IMR-90 (cell line): ENCODE data around the gene MAZ. TPM values are rescaled to one million over a fixed set of nuclear protein-coding genes. Genes with fewer than 3 reads are reported as not detected.

Source experiments
- ATAC-seq: fragments of 200-7000 bp; cut with Tn5 transposase; 2 replicates; pipeline ENCODE4 v1.9.1; 2020; ENCODE audit warnings: low read depth, mild to moderate bottlenecking, moderate library complexity
- BruUV-seq: library from RNA; stranded (reverse); fragments of 400-500 nt; replicated peaks from 2 replicates; lab custom pipeline; 2021; lab: Mats Ljungman, UMichigan
- CTCF ChIA-PET: fragments of 300-600 bp; formaldehyde crosslinking; extraction: SDS; loops from one replicate; lab custom pipeline; 2021; ENCODE audit warnings: antibody characterized with exemption; lab: Yijun Ruan, JAX
- POLR2A ChIA-PET: fragments of 300-600 bp; sonication (Branson Sonifier 250); formaldehyde crosslinking; loops from one replicate; lab custom pipeline; 2022; ENCODE audit warnings: antibody characterized with exemption; ENCODE audit not compliant: unreplicated experiment; lab: Charles Lee
- DNase-seq: peaks from one replicate; pipeline ENCODE4 v3.0.0; 2013
- H2AFZ ChIP-seq: replicated peaks from 2 replicates; pipeline ENCODE3; 2013; ENCODE audit warnings: low read length, mild to moderate bottlenecking; ENCODE audit not compliant: poor library complexity
- H2AK5ac ChIP-seq: 2 replicates; pipeline ENCODE4 v1.6.1; 2013; ENCODE audit warnings: low read depth, low read length, inconsistent platforms
- H2AK9ac ChIP-seq: replicated peaks from 2 replicates; pipeline ENCODE3; 2013; ENCODE audit warnings: mild to moderate bottlenecking, low read depth, low read length, moderate library complexity; ENCODE audit not compliant: poor library complexity
- H2BK120ac ChIP-seq: 2 replicates; pipeline ENCODE4 v1.6.1; 2013; ENCODE audit warnings: low read depth, low read length, inconsistent platforms
- H2BK15ac ChIP-seq: 3 replicates; pipeline ENCODE4 v1.6.1; 2013; ENCODE audit warnings: low read depth, low read length, inconsistent platforms
- H2BK20ac ChIP-seq: 2 replicates; pipeline ENCODE4 v1.6.1; 2013; ENCODE audit warnings: low read depth, mild to moderate bottlenecking, inconsistent platforms, low read length, moderate library complexity
- H2BK5ac ChIP-seq: 2 replicates; pipeline ENCODE4 v1.6.1; 2013; ENCODE audit warnings: mild to moderate bottlenecking, low read depth, low read length, inconsistent platforms; ENCODE audit not compliant: poor library complexity, severe bottlenecking
- H3K14ac ChIP-seq: replicated peaks from 2 replicates; pipeline ENCODE4 v1.6.1; 2013; ENCODE audit warnings: low read depth, low read length, inconsistent platforms
- H3K18ac ChIP-seq: 2 replicates; pipeline ENCODE4 v1.6.1; 2013; ENCODE audit warnings: low read depth, low read length, control low read depth
- H3K23ac ChIP-seq: 2 replicates; pipeline ENCODE4 v1.6.1; 2013; ENCODE audit warnings: low read depth, low read length, inconsistent platforms
- H3K27ac ChIP-seq: 2 replicates; pipeline ENCODE4 v1.5.1; 2013; ENCODE audit warnings: mild to moderate bottlenecking, control low read depth, low read length; ENCODE audit not compliant: insufficient read depth
- H3K27me3 ChIP-seq: 2 replicates; pipeline ENCODE4 v1.6.1; 2013; ENCODE audit warnings: low read length; ENCODE audit not compliant: control insufficient read depth, insufficient read depth
- H3K36me3 ChIP-seq: 2 replicates; pipeline ENCODE4 v1.6.1; 2013; ENCODE audit warnings: low read length, mixed read lengths; ENCODE audit not compliant: control insufficient read depth, insufficient read depth
- H3K4ac ChIP-seq: 2 replicates; pipeline ENCODE4 v1.6.1; 2013; ENCODE audit warnings: low read depth, low read length, inconsistent platforms
- H3K4me1 ChIP-seq: 2 replicates; pipeline ENCODE4 v1.6.1; 2013; ENCODE audit warnings: low read length, mixed read lengths; ENCODE audit not compliant: control insufficient read depth, insufficient read depth
- H3K4me2 ChIP-seq: 2 replicates; pipeline ENCODE4 v1.6.1; 2013; ENCODE audit warnings: low read depth, mild to moderate bottlenecking, control low read depth, low read length, moderate library complexity
- H3K4me3 ChIP-seq: 2 replicates; pipeline ENCODE4 v1.5.1; 2013; ENCODE audit warnings: low read depth, mild to moderate bottlenecking, control low read depth, low read length, moderate library complexity; ENCODE audit not compliant: insufficient read depth
- H3K56ac ChIP-seq: 2 replicates; pipeline ENCODE4 v1.6.1; 2013; ENCODE audit warnings: low read length, inconsistent platforms; ENCODE audit not compliant: insufficient read depth; ENCODE audit errors: extremely low read depth
- H3K79me1 ChIP-seq, 2 experiments: 2 replicates each; pipeline ENCODE4 v1.6.1; 2013; ENCODE audit warnings: low read length in 2 of 2, inconsistent platforms in 1 of 2, low read depth in 1 of 2
- H3K9ac ChIP-seq: 2 replicates; pipeline ENCODE4 v1.6.1; 2013; ENCODE audit warnings: low read depth, low read length, control low read depth
- H3K9me1 ChIP-seq: 2 replicates; pipeline ENCODE4 v1.6.1; 2013; ENCODE audit warnings: low read length, inconsistent platforms; ENCODE audit not compliant: insufficient read depth
- H3K9me3 ChIP-seq: 2 replicates; pipeline ENCODE4 v1.6.1; 2013; ENCODE audit warnings: low read length; ENCODE audit not compliant: control insufficient read depth, insufficient read depth
- H4K20me1 ChIP-seq: 2 replicates; pipeline ENCODE4 v1.6.1; 2013; ENCODE audit warnings: low read length, inconsistent platforms; ENCODE audit not compliant: insufficient read depth
- H4K5ac ChIP-seq: 2 replicates; pipeline ENCODE4 v1.6.1; 2013; ENCODE audit warnings: mild to moderate bottlenecking, low read depth, low read length, control low read depth
- H4K8ac ChIP-seq, 2 experiments: 2 replicates each; pipeline ENCODE4 v1.6.1; 2013; ENCODE audit warnings: low read depth in 2 of 2, low read length in 2 of 2, control low read depth in 1 of 2, inconsistent platforms in 1 of 2
- H4K91ac ChIP-seq: 2 replicates; pipeline ENCODE4 v1.6.1; 2013; ENCODE audit warnings: low read depth, low read length, inconsistent platforms; ENCODE audit not compliant: insufficient read depth
- CHD1 ChIP-seq: IDR thresholded peaks from 2 replicates; pipeline ENCODE4 v1.6.1; 2012; ENCODE audit warnings: low read depth, low read length, improper control_type of control experiment
- MAFK ChIP-seq: IDR thresholded peaks from 2 replicates; pipeline ENCODE4 v1.6.1; 2012; ENCODE audit warnings: low read depth, low read length, improper control_type of control experiment
- NFE2L2 ChIP-seq: fragments of 150-350 bp; IDR thresholded peaks from 2 replicates; pipeline ENCODE4 v1.6.1; 2016; ENCODE audit warnings: low read depth, mild to moderate bottlenecking, low read length
- RAD21 ChIP-seq: IDR thresholded peaks from 2 replicates; pipeline ENCODE4 v1.6.1; 2012; ENCODE audit warnings: low read length, improper control_type of control experiment
- SMC3 ChIP-seq: fragments of 150-350 bp; IDR thresholded peaks from 2 replicates; pipeline ENCODE4 v1.6.1; 2016; ENCODE audit warnings: low read depth, mild to moderate bottlenecking, antibody characterized with exemption, low read length, moderate library complexity
- WGBS, 2 experiments: methylation state at CpG; one replicate each; pipeline versions ENCODE4 v1.1.5 to v1.1.7; 2013; ENCODE audit warnings: missing lambda C conversion rate in 2 of 2; ENCODE audit not compliant: insufficient read length in 1 of 2; ENCODE audit errors: extremely low coverage in 2 of 2; 5-methylcytosine and 5-hydroxymethylcytosine counted together
- dilution Hi-C: fragments of 300-500 bp; cut with HindIII; formaldehyde crosslinking; loops from one replicate; pipeline ENCODE4 v1.14.3; 2018; ENCODE audit warnings: low sequenced_read_pairs; ENCODE audit not compliant: unreplicated experiment
- in situ Hi-C: fragments of 300-500 bp; cut with MboI; formaldehyde crosslinking; loops from 3 replicates; pipeline ENCODE4 v1.14.3; 2019; ENCODE audit warnings: low sequenced_read_pairs, inconsistent platforms, mixed read lengths
- intact Hi-C: fragments of 100-400 bp; cut with micrococcal nuclease; formaldehyde crosslinking; loops from 2 replicates; pipeline ENCODE4 v1.10.0; 2022
- polyA plus RNA-seq, 3 experiments: library from polyadenylated mRNA; depleted of rRNA; stranded (reverse); fragments of >200 nt; gene quantifications; 2 replicates each; pipeline ENCODE4 v1.2.3, GENCODE V29; 2012; ENCODE audit warnings: low replicate concordance in 1 of 3
- total RNA-seq: library from RNA; depleted of rRNA; stranded (reverse); fragments of >200 nt; gene quantifications from 2 replicates; pipeline ENCODE4 v1.2.3, GENCODE V29; 2012
- TF ChIP-seq, protein P1 (sequence below): conservative IDR thresholded peaks from 2 replicates; pipeline ENCODE4 v1.5.1; 2012; ENCODE audit warnings: mild to moderate bottlenecking, low read depth, low read length, improper control_type of control experiment
- TF ChIP-seq, protein P2 (sequence below): fragments of 150-350 bp; IDR thresholded peaks from 2 replicates; pipeline ENCODE4 v1.6.1; 2017; ENCODE audit warnings: mild to moderate bottlenecking, antibody characterized with exemption, low read length, low read depth

MAZ gene
- total and polyA plus RNA-seq, 2 of the 4 experiments (the other 2 are of a cell fraction), result 113 to 138 TPM

DNA sequence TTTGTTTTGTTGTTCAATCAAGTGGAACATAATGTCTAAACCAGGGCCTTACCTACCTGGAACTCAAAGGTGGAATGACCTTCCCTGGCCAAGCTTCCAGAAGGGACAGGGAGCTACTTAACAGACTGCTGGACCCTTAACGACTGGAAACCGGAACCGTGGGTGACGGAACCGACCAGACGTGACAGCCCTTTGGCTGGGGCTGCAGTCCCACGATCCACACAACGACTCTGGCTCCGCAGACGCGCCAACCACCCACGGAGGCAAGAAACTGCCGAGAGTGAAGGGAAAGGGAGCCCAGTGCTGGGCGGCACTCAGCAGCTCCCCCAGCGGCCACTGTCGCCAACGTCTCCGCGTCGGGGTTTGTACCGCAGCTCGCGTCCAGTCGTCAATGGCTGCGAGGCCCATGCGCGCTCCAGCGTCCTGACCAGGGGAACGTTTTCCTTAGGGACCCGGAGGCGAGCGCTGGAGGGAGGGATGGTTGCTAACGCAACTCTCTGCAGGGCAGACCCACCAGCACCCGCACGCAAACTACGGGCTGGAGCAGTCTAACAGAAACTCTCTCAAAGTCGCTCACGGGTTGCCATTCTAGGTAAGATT is 21.3 kb upstream of the MAZ start:
- no peak overlapping the region for H3K18ac ChIP-seq
- WGBS, 2 experiments, result 39% methylated on average over 6 of the region's 38 CpGs; no CpG with 5 or more reads in 1 of the 2 experiments
- POLR2A ChIA-PET, result no interaction called here
- BruUV-seq, result no TSS peak
- H4K91ac ChIP-seq, result no peak overlapping the region
- H3K79me1 ChIP-seq, result peaks cover 0 to 2% of the 10 kb centered on the region in 2 experiments; a peak in 1 of 4 replicates
- H2AFZ ChIP-seq, result peak overlapping the region; percentile 93
- no peak overlapping the region for H2BK5ac ChIP-seq
- peak overlapping the region; percentile 32 for H3K4me2 ChIP-seq
- H3K9me3 ChIP-seq, result no peaks in the 10 kb centered on the region
- H2BK120ac ChIP-seq, result no peak overlapping the region
- peak overlapping the region; percentile 25; the same call in 1 of the 2 replicates for H4K5ac ChIP-seq
- peak overlapping the region in 1 of 2 experiments; percentile 79; a peak in 2 of 4 replicates for H4K8ac ChIP-seq
- H3K27me3 ChIP-seq, result peaks cover 21% of the 10 kb centered on the region
- dilution Hi-C loops, result no loop called here
- H3K9me1 ChIP-seq, result peaks cover 2% of the 10 kb centered on the region
- peak overlapping the region; percentile 12; the same call in 1 of the 2 replicates for H3K4me3 ChIP-seq
- no peak overlapping the region for H3K4ac ChIP-seq
- no peak overlapping the region for H2BK15ac ChIP-seq
- no peak overlapping the region for H2AK5ac ChIP-seq
- H2BK20ac ChIP-seq, result no peak overlapping the region
- CTCF ChIA-PET, result interaction anchor here (0.6 kb wide), 1 partner anchor 8 kb away, joined by 3 read pairs; no protein-coding TSS in a partner anchor
- no peak overlapping the region for H3K27ac ChIP-seq
- H3K56ac ChIP-seq, result no peak overlapping the region
- intact Hi-C loops, result loop anchor here (10.0 kb wide), 1 partner anchor 50 kb away; no protein-coding TSS in a partner anchor
- DNase-seq (peak; percentile 22), ATAC-seq (peak; percentile 94)
- no peaks in the 10 kb centered on the region for H3K36me3 ChIP-seq
- peaks cover 4% of the 10 kb centered on the region for H3K4me1 ChIP-seq
- H3K14ac ChIP-seq, result no peak overlapping the region
- H3K23ac ChIP-seq, result no peak overlapping the region
- no peak overlapping the region for H2AK9ac ChIP-seq
- in situ Hi-C loops, result no loop called here
- peak; percentile 26; the same call in 1 of the 2 replicates for TF ChIP-seq RAD21
- TF ChIP-seq, protein P1, sequence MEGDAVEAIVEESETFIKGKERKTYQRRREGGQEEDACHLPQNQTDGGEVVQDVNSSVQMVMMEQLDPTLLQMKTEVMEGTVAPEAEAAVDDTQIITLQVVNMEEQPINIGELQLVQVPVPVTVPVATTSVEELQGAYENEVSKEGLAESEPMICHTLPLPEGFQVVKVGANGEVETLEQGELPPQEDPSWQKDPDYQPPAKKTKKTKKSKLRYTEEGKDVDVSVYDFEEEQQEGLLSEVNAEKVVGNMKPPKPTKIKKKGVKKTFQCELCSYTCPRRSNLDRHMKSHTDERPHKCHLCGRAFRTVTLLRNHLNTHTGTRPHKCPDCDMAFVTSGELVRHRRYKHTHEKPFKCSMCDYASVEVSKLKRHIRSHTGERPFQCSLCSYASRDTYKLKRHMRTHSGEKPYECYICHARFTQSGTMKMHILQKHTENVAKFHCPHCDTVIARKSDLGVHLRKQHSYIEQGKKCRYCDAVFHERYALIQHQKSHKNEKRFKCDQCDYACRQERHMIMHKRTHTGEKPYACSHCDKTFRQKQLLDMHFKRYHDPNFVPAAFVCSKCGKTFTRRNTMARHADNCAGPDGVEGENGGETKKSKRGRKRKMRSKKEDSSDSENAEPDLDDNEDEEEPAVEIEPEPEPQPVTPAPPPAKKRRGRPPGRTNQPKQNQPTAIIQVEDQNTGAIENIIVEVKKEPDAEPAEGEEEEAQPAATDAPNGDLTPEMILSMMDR, result peak; percentile 61
- TF ChIP-seq MAFK, result no peak
- 0 out of 2 replicates have a peak, but pooled peaks have one; percentile 13 for TF ChIP-seq SMC3
- TF ChIP-seq NFE2L2, result no peak
- no peak for TF ChIP-seq CHD1
- TF ChIP-seq, protein P2, sequence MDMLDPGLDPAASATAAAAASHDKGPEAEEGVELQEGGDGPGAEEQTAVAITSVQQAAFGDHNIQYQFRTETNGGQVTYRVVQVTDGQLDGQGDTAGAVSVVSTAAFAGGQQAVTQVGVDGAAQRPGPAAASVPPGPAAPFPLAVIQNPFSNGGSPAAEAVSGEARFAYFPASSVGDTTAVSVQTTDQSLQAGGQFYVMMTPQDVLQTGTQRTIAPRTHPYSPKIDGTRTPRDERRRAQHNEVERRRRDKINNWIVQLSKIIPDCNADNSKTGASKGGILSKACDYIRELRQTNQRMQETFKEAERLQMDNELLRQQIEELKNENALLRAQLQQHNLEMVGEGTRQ, result no peak
- H3K9ac ChIP-seq, result no peak overlapping the region
- H4K20me1 ChIP-seq, result no peaks in the 10 kb centered on the region
